ENCODE data around the gene KCNQ1OT1.

The KCNQ1OT1 gene

DNA sequence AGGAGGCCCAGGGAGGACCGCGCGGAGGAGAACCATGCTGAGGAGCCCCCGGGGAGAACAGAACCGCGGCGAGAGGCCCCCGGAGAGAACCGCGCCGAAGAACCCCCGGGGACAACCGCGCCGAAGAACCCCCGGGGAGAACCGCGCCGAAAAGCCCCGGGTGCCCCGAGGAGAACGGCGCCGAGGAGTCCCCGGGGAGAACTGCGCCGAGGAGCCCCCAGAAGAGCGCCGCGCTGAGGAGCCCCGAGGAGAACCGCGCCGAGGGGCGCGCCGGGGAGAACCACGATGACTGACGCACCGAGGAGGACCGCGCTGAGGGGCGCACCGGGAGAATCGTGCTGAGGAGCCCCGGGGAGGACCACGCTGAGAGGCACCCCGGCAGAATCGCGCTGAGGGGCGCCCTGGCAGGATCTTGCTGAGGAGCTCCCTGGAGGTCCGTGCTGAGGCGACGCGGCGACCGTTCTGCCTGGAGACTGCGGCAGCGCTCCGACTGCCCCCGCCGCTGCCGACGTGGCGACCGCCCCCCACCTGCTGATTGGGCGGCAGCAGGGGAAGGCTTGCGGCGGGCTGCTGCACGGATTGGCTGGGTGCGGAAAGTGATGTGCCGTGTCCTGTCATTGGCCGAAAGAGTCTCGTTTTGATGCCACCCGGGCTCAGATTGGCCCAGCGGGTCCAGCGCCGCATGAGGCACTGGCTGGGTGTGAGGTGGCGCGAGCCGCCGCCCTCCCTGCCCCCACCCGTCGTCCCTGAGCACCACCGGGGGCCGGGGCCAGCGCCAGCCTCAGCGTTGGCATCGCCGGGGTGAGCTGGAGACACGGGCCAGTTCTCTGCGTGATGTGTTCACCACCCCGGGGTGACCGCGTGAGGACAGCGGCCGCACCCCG is at the start of gene KCNQ1OT1:
Gene KCNQ1OT1, minus strand, starts transcription at position 464 of the 884 bp plus-strand sequence.
- DNase-seq: peak; percentile 94

DNA sequence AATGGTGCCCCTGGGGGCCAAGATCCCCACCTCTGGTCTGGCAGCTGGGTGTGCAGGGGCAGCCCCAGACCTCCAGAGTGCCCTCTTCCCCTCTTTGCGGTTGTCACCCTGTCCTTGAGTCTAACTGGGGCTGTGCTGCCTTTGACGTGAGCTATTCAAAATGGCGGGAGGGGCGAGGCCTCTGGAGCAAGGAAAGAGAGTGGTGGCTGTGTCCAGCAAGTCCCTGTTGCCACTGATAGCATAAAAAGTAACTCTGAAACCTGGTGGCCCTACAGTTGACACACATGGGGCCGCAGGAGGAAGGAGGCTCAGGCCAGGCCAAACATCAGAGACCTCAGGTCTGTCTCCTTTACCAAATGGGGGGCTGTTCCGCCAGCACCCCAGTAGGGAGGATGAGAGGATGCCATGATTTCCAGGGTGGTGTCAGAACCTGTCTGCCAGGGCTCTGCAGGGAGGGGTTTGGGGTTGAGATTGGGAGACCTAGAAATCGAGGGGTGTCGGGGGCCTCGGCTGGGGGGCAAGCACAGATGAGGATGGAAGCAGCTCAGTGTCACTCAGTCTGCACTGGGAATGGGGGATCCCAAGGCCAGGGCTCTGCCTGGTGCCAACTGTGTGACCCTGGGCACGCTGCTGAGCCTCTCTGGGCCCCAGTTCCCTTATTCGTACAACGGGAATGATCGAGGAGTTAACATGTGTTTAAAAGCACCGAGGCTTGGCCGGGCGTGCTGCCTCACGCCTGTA is 49.2 kb upstream of the KCNQ1OT1 start:
- DNase-seq: no peak

DNA sequence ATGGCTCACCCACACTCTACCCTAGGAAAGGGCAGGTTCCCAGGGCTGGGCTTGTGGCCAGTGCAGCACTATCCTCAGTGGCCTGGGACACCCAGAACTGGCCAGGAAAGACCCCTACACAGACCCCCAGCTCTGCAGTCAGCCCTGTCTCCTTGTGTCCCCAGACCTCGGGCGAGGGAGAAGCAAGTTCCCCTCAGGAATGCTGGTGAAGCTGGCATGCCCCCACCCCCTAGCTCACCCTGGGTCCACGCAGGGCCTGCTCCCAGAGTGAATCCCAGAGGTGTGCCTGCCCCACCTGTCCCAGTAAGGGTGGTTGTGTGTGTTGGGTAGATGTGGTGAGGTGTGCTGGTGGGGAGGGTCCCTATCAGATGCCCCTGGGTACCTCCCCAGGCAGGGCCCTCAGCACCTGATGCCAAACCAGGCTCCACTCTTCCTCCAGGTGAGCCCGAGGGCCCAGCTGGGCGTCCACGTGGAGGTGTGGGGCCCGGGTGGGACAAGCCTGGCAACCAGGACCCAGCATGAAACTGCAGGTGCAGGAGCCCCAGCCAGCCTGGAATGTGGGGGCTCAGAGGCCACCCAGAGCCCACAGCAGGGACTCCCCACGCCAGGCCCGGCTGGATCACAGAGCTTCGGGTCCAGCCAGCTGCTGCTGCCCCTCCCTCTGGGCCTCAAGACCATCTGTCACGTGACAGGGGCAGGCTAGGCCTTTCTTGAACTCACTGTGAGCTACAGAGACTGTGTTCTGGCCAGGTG is 48.4 kb upstream of the KCNQ1OT1 start:
- DNase-seq: no peak

DNA sequence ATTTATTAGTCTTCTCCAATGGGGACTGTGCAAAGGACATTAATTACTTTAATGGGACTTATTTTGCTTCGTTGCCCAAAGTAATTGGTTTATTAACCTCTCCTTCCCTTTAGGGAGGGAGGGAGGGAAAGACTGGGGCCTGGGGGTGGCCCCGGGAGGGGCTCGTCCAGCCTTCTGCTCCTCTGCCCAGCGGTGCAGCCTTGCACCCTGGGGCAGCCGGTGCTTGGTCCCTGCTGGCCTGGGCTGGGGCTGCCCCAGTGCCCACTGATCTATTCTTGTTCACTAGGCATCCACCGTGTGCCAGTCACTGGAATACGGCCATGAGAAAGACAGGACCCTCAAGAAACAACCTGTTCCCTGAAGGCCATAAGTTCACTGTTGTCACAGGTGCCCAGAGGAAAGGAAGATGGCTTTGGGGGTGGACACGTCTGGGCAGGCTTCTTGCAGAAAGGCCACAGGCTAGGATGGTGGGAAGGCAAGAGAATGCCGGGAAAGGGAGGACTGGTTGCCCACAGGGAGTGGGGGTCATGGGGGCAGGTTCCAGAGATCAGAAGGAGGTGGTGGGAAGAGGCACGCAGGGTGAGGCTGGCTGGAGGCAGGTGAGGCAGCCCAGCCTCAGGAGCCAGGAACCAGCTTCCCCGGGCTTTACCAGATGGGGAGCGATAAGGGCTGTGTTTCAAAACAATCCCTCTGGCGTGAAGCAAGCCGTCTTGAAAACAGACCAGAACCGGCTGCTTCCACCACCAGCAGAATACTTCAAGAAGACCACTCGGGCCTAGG is 47.6 kb upstream of the KCNQ1OT1 start:
- no peak for DNase-seq

DNA sequence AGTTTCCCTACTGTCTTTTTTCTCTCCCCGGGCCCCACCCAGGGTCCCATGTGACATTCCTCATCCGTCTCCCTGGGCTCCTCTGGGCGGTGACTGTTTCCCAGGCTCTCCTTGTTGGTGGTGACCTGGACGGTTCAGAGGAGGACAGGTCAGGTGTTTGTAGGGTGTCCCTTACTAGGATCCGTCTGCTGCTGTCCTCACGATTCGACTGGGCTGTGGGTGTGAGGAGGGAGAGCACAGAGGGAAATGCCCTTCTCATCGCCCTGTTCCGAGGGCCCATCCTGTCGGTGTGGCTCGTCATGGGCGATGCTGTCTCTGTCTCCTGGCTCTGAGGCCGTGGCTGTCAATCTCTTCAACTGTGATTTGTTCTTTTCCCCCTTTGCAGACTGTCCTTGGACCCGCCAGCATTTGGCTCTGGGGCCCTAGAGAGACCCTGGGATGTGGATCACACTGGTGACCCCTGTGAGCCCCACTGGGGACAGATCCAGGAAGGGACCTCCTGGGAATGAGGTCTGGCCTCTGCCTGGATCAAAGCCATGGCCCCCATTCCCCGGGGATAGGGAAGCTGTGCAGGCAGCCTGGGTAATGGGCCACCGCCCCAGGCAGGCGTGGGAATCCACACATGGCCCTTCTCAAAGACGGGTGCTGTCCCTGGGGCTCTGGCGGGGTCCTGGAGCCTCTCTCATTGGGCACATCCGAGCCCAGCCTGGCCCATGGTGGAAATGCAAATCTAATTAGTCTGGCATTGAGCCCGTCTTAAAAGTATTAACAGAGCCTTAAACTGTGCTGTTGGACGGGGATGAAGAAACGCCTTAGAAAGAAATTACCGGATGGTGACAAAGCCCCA is 46.8 kb upstream of the KCNQ1OT1 start:
- no peak for DNase-seq

DNA sequence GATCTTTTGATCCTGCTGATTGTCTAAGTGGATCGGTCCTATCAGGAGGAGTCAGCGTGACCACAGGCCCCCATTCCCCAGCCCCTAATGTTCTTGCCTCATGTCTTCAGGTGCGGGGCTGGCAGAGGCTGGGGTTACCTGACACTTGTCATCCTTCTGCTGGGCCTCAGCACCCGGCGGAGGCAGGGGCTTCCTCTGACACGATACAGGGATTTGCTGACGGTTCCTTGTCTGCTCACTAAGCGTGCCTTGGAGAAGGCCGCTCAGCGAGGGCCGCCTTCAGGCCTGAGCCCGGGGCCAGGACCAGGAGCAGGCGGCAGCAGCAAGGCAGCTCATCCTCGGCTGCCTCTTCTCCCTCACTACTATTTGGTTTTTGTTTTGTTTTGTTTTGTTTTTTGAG is 45.7 kb upstream of the KCNQ1OT1 start:
- no peak for DNase-seq

DNA sequence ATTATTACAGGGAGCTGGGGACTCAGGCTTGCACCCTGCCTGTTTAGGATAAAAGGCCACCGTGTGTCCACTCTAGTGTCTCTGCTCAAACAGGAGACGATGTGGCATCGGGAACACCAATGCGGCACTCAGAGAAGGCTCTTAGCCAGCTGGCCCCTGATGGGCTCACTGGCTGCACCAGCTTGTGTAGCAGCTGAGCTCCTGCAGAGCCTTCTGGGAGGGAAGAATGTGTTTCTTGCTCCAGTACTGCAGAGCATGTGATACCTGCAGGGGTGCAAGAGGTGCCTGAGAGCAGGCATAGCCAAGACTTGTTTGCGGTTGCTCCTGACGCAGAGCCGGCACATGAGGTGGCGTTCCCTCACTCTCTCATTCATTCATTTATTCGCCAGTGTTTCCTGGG is 44.4 kb upstream of the KCNQ1OT1 start:
- no peak for DNase-seq

DNA sequence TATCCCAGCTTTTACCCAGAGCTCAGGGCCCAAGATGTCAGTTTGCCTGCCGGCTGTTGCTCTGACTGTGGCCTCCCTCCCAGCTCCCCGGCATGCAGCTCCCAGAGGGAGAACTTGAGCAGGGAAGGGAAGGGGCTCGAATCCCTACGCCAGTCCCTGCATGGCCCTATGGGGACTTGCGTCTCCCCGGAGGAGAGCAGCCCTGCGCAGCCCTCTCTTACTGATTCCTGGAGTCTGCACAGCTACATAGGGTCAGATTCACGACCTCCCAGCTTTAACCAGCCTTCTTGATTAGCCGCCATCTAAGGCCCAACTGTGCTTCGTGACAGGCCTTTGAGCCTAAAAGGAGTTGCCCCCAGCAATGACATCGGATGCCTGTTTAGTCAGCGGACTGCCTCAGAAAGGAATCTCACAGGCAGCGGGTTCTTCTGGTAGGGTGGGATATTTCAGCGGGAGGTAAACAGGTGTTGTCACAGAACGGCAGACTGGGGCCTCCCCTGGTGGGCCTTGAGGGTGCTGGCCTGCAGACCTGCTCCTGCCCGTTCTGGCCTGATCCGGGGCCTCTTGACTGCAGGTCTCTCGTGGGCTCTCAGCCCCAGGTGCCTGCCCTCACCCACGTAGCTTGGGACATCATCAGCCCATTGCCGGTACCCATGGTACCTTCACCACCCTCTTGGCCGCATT is 43.8 kb upstream of the KCNQ1OT1 start:
- DNase-seq: no peak

DNA sequence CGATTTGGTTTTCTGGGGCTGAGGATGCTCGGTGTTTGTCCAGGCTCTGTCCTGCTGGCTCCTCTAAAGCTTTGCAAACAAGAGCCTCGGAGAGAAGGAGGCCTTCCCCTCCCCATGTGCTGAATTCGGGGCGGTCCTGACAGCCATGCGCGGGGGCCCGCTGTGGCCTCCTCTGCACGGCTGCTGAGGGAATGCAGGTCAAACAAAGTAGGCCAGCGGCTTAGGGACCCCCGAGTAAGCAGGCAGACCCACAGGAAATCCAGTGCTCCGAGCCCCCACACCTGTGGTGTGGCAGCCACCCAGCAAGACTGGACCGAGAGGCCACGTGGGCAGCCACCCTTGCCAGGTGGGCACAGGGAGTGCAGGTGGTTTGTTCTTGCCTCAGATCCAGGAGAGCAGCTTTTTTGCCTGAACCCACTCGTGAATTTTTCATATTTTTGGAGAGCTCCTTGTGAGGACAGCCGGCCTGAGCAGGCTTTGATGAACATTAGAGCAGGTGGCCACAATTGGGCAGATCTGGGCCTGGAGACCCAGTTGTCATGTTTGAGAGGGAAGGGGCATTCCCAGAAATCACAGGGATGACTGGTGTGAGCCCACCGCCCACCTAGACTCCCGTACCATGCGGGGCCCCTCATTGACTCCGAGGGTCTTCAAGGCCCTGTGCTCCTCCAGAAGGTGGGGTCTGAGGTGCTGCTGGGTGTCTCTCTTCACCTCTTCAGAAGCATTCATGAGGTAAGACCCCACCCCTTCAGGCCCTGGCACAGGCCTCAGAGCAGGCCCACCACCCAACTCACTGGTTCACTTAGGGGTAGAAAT is 43.0 kb upstream of the KCNQ1OT1 start:
- DNase-seq: no peak

DNA sequence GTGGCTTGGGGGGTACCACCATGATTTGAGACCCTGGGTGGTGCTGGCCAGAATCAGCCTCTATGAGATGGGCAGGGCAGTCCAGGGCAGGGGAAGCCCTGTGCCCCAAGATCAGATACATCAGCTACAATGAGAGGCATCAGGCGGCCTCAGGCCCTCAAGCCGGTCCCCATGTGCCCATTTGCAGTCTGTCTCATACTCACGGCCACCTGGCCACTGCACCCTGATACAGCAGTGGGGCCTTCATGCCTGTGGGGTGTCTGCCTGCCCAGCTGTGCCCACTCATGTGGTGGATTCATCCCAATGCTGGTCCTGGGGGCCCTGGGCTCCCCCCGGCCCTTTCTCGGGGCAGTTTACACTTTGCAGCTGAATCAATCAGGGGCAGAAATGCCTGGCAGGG is 42.4 kb upstream of the KCNQ1OT1 start:
- DNase-seq: no peak

DNA sequence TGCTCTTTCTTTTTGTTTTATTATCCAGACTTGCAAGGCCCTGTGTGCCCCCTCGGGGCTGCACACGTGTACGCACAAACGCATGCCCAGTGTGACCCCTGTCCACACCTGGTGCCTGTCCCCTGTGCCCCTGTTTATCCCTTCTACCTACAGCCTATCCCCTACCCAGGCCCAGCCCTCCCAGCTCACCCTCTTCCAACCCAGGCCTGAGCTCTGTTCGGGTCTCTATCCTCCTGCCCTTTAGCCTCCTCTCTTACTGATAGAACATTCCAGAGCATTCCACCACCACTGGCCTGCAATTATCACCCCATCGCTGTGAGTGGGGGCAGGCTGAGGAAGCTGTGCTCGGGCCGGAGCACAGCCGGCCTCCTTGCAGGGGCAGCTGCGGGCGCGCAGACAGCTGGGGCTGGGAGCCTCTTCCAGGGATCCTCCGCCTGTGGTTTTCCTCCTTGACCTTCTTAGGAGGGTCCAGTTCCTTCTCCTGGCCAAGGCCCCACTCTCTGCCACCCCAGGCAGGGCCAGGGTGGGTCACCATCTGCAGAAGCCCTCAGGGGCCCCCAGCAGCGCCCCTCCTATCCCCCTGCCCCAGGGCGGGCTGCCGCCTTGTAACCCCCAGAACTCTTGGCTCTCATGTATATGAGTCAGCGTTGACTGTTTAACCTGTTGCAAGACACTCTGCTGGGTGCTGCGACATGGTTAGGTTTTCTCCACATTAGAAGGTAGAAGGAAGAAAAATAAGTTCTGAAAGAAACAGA is 41.8 kb upstream of the KCNQ1OT1 start:
- DNase-seq: no peak

DNA sequence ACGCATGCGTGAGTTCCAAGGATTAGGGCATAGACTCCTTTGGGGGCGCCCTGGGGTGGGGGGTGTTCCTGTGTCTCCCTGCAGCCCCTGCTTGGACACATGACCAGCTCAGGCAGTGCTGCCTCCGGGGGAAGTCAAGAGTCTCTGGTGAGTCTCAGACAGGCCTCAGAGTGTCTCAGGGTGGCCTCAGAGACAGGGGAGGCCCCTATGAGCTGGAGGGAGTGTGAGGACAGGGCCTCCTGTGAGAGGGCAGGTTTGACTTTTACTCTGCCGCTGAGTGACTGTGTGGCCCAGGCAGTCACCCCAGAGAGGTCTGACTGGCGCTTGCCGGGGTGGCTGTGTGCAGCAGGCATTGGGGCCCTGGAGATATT is 41.2 kb upstream of the KCNQ1OT1 start:
- no peak for DNase-seq

DNA sequence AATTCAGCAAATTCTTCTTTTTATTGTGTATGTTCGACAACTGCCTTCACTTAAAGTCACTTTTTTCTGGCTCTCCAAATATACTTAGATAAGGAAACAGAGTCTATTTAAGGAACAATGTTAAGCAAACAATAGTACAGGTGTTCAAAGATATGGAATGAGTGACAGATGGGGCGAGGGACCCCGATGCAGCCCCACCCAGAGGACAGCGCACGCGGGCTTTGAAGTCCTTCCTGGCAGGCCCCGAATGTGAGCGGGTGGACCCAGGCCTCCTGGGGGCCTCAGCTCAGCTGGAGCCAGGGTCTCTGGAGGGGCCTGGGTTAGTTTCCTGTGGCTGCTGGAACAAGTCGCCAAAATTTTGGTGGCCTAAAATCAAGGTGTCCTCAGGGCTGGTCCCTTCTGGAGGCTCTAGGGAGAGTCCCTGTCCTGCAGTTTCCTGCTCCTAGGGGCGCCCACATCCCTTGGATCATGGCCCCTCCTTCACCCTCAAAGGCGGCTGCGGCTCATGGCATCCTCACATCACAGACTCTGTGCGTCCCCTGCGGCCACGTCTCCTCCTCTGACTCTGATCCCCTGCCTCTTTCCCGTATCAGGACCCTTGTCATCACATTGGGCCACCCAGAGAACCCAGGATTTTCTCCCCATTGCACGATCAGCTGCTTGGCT is 40.6 kb upstream of the KCNQ1OT1 start:
- DNase-seq: no peak

DNA sequence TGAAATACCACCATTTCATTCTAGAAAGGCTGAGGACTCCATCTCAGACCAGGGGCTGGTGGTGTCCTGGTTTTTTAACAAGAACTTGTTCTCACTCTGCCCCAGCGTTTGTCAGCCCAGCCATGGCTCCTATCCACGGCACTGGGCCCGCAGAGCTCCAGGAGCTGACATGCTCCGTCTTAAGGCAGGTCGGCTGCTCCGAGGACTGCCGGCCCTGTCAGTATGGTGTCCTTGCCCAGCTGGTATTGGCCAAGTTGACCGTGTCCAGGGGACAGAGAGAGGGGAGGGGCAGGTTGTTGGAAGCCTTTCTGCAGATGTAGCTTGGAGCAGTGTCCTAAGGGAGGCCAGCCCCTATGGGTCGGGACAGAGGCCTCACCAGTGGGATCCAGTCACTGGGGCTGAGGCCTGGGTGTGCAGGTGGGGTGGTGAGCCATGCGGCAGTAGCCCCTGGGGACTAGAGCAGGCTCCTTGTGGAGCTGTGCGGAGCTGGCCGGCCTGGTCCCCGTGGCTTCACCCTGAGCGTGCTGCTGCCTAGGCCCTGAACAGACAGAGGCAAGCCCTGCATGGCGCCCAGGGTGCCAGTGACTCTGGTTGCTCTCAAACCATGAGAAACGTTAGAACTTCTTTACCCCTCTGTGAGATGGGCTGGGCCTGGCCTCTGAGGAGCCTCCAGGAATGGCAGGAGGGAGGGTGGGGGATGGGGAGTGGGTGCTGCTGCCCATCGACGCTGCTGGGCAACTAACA is 39.9 kb upstream of the KCNQ1OT1 start:
- no peak for DNase-seq

DNA sequence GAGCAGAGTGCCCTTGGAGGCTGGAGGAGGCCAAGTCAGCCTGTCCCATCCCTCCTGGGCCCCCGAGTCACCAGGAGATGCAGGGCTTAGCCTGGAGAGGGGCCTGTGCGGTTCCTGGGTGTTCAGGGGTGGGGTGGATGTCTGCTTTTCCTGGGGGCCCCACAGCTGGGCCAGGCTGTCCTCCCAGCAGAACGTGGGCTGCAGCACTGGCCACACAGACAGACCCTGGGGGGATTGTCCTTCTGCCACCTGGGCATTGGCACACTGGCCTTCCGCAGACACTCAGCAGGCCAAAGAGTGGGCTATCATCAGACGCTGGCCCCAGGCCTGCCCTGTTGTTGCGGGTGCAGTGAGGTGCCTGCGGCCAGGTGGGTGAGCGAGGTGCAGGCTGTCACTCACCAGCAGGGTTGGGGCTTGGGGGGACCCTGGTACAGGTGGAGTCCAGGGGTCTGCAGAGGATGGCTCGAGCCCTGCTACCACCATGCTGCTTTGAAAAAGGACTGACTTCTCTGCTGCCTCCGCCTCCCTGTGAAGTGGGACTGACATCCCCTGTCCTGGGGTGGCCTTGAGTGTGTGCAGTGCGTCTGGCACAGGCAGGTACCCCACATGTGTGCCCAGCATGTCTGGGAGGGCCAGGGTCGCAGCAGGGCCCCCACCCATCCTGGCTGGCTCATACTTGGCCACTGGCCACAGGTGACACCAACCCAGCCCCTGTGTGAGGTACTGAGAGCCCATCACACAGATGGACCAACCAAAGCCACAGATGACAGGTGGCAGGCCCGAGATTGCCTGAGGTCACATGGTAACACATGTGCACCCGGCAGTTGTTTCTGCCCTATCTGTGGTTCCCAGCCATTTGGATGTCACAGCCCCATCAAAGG is 39.0 kb upstream of the KCNQ1OT1 start:
- DNase-seq: no peak

DNA sequence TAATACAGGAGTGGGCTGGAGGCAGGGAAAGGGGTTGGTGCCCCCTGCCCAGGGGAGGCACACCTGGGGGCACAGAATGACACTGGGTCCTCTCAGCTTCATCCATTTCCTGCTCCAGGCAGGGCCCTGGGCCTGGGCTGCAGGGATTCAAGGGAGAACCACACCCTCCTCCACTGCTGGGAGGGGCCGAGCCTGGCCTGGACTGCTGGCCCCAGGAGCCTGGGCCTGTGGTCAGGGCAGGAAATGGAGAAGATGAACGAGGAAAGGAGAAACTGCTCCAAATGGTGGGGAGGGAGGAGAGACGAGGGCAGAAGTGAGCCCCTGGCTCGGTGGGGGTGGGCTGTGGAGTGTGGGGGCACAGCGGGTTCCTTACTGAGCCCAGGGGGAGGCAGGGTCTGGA is 38.1 kb upstream of the KCNQ1OT1 start:
- no peak for DNase-seq

DNA sequence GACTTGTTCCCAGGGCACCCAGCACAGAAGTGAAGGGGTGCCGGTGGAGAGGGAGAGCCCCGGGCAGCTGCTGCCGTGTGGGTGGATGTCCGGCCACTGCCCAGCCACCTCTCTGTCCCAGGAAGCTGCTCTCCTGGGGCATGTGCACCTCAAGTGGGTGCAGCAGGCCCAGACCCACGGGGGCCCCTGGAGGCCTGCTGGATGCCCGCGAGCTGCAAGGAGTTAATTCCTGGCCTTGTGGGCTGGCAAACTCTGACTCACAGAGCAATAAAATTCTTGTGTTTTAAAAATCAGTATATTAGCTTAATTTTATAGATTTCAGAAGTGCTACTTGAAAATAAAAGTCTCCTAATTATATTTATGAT is 37.4 kb upstream of the KCNQ1OT1 start:
- DNase-seq: no peak

Data from NCI-H69 (cell line).